Liver (tissue), 3 donors: ENCODE results near the gene MCCC1.

Experiments
- NR2F2 ChIP-seq: IDR thresholded peaks from 2 replicates; pipeline ENCODE4 v1.6.1; 2016; ENCODE audit warnings: antibody characterized with exemption
- TAF1 ChIP-seq: conservative IDR thresholded peaks from 2 replicates; pipeline ENCODE4 v1.6.1; 2016; ENCODE audit warnings: antibody characterized with exemption, mild to moderate bottlenecking
- TF ChIP-seq, protein P1 (sequence below): fragments of 150-350 bp; IDR thresholded peaks from 2 replicates; pipeline ENCODE4 v1.5.1; 2017; ENCODE audit warnings: improper control_type of control experiment, low read depth, low read length; ENCODE audit not compliant: missing input control
- donor health status: healthy.
- donor health status: healthy.

DNA sequence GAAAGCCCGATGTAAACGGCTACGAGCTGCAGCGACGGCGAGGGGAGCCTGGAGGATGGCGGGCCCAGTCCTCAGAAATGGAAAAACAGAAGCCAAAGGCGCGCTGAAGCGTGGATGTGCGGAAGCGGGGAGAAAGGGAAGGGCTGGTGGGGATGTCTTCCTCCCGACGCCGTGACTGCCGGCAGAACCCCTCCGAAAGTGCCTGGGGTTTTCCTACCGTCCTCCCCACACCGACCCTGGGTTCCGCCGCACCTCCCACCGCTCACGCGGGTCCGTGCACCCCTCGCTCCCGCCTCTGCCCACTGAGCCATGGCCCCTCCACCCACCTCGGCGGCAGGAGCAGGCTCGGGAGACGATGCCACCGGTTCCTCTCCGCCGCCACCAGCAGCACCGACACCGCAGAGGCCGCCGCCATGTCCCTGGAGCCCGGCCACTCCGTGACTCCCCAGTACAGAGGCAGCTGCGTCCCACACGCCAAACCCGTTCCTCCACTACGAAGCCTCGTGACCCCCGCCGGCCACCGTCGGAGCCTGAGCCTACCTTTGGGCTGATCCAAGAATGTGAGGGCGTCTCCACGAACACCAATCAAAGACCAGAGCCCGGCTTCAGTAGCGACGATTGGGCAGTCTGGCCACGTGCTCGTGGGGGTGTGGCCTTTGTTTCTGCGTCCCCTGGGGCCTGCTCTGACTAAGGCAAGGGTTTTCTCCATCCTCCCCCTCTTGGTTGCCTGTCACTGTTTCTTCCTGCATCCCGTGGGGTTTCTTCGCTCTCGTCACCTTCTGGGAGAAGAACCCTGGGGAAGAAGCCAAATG lies at the start of gene MCCC1:
- peak; percentile 37 for TF ChIP-seq NR2F2
- TF ChIP-seq TAF1 = peak; percentile 52
- TF ChIP-seq, protein P1, sequence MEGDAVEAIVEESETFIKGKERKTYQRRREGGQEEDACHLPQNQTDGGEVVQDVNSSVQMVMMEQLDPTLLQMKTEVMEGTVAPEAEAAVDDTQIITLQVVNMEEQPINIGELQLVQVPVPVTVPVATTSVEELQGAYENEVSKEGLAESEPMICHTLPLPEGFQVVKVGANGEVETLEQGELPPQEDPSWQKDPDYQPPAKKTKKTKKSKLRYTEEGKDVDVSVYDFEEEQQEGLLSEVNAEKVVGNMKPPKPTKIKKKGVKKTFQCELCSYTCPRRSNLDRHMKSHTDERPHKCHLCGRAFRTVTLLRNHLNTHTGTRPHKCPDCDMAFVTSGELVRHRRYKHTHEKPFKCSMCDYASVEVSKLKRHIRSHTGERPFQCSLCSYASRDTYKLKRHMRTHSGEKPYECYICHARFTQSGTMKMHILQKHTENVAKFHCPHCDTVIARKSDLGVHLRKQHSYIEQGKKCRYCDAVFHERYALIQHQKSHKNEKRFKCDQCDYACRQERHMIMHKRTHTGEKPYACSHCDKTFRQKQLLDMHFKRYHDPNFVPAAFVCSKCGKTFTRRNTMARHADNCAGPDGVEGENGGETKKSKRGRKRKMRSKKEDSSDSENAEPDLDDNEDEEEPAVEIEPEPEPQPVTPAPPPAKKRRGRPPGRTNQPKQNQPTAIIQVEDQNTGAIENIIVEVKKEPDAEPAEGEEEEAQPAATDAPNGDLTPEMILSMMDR = no peak
